ENCODE data around the gene KRTAP4-6.
"Not testable (repeated sequence)": the region's sequence is repeated elsewhere in the genome, so short reads cannot be mapped to it uniquely, and the experiment has no call there.

The KRTAP4-6 gene

DNA sequence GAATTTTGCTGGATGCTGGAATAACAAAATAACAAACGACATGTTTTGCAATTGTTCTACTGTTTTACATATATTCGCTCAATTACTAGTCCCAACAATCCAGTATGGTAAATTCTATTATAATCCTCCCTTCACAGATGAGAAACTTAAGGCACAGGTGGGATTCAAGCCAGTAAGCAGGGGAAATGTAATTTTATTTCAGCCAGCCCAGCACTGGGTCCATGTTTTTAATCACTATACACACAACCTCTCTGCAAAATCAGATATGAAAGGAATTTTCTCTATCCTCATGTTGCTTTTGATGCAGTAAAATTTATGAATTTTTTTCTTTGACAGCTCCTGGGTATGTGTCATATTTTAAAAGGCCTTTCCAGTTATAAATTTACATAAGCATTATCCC lies 4.9 kb upstream of the KRTAP4-6 start:
- DNase-seq, result no peak

DNA sequence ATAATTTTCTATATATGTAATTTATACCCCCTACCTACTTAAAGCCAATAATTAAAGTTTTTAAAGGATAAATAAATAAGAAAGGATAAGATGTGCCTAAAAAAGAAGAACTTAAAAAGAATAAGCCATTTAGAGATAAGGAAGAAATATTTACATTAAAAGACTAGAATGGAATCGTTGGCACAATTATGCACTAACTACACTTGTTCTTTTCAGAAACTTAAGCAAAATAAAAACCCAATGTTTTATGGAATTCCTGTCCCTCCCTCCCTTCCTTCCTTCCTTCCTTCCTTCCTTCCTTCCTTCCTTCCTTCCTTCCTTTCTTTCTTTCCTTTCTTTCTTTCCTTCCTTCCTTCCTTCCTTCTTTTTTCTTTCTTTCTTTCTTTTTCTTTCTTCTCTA lies 4.5 kb upstream of the KRTAP4-6 start:
- no peak for DNase-seq

DNA sequence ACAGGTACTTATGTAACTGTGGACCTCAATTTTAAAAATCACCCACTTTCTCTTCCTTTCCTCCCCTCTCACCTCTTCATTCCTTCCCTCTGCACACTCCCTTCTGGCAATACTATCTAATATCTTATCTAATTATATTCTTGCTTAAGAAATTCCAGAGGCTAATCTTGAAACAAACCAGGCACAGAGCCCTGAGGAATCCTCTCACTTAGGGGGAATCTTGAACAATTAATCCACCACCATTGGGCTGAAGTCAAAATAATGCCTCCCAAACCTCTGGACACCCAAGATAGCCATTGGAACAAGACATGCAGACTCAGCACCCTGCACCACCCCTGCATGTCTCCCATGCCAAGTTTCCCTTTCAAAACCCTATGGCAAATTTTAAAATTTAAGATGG lies 1.0 kb upstream of the KRTAP4-6 start:
- no peak for DNase-seq

DNA sequence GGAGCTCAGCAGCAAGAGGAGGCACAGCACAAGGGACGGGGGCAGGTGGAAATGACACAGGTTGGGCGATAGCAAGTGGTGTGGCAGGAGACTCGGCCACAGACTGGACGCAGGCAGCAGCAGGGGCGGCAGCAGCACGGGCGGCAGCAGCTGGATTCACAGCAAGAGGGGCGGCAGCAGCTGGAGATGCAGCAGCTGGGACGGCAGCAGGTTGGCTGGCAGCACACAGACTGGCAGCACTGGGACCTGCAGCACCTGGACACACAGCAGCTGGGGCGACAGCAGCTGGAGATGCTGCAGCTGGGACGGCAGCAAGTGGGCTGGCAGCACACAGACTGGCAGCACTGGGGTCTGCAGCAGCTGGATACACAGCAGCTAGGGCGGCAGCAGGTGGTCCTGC lies 479 bp downstream of the KRTAP4-6 start:
- not testable (repeated sequence) for DNase-seq

DNA sequence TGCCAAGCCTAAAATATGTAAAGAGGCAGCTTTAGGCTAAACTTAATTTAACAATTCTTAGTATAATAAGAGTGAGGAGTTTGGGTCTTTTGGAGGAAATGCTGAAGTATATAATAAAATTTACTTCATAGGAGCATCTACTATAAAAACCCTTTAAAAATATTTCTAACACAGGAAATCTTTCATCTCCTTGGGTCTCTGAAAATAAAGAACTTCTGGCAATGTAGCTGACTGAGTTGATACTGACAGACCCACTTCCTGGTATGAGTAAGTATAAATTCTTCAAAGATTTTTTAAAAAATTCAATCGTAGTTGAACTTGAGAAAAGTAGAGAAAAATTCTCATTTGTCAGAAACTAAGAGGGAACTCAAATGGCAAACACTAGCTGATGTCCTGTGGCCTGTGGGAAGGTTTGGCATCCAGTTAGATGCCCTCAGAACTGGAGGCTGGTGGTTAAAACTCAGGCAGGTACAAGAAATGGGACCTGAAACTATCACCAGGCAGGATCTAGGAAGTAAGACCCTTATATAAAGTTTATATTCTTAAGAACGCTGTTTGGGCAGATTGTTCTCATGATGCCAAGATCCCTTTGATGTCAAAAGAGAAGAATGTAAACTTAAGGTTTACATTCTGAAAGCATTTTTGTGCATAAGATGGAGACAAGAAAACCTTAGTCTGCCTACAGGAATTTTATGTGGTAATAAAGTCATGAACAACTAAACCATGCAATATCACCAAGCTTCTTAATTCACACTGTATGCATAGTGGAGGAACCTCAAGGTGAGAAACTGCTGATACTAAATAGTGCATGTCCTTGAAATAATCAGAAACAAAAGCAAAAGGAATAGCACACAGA lies 6.2 kb downstream of the KRTAP4-6 start:
- no peak for DNase-seq

DNA sequence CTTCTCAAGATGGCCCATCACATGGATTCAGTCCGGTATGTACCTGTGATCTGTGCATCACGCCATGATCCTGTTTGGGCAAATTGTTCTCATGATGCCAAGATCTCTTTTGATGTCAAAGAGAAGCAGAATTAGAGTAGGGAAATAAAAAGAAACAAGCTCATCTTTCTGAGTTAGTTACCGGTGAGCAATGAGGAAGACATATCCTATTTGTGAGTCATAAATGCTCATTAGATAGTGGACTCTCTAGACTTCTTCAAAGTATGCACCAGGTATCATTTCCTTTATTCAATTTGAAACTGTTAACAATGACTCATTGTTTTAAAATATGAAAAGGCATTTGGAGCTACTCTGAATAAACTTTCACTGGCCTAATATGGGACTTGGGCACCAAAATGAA lies 8.4 kb downstream of the KRTAP4-6 start:
- DNase-seq, result no peak

DNA sequence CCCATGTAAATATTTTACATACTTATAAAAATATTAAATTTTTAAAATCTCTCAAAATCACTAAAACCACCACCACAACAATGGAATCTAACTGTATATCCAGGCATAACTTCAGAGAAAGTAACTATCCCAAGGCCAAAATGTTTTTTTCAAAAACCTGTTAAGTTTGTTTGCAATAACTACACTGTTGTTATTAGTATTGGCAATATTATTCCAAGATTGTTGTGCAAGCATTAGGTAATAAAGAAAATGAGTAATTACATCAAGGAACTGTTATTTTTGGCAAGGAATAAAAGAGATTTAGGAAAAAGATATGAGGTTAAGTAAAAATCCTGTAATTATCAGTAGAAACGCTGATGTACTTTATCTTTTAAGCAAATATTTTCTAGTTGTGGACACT lies 13.0 kb downstream of the KRTAP4-6 start:
- DNase-seq, result no peak

DNA sequence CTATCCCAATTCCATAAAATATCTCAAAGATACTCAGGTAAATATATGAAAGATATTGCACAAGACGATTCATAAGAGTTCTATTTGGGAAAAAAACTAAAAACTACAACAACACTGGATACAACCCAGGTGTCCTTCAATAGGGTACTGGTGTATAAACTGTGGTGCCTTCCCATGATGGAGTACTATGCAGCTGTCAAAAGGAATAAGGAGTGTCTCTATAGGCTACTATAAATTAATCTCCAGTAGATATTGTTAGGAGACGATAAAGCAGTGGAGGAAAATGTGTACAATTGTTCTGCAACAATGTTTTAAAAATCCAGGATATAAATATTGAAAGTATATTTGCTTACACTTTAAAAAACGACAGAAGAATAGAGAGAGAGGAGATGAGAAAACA lies 13.9 kb downstream of the KRTAP4-6 start:
- DNase-seq, result no peak

DNA sequence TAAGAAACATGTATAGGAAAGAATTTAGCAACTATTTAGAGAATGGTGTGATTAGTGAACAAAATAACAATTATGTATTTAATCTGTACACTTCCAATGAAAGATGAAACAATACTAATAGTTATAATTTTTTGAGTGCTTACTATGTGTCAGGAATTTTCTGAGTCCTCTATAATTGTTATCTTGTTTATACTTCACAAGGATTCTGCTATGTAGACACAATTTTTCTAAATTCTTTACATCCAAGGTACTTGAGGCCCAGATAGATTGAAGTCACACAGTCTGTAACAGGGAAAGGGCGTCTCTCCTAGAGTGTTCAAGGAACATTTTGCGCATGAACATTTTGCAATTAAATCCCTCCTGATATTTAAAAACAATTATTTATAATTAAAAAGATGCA lies 15.3 kb downstream of the KRTAP4-6 start:
- DNase-seq, result no peak

DNA sequence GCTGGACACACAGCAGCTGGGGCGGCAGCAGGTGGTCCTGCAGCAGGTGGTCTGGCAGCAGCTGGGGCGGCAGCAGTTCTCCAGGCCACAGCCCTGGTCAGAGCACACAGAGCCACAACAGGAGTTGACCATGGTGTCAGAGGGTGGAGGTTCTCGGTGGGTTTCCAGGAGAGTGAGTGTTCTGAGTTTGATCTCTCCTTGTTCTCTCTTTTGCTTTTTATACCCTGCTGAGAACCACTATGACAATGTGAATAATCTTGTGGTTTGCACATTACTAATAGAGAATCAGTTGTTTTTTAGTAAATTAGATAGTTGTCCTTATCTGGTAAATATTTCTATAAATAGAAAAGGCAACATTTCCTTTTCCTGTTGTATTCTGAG lies 16.4 kb downstream of the KRTAP4-6 start, which contains the start of gene KRTAP4-12:
Gene KRTAP4-12 (minus strand): TSS at position 192 of the 381 bp plus-strand sequence. CDS start 60 bp downstream, at position 132.
- DNase-seq, result not testable (repeated sequence)

DNA sequence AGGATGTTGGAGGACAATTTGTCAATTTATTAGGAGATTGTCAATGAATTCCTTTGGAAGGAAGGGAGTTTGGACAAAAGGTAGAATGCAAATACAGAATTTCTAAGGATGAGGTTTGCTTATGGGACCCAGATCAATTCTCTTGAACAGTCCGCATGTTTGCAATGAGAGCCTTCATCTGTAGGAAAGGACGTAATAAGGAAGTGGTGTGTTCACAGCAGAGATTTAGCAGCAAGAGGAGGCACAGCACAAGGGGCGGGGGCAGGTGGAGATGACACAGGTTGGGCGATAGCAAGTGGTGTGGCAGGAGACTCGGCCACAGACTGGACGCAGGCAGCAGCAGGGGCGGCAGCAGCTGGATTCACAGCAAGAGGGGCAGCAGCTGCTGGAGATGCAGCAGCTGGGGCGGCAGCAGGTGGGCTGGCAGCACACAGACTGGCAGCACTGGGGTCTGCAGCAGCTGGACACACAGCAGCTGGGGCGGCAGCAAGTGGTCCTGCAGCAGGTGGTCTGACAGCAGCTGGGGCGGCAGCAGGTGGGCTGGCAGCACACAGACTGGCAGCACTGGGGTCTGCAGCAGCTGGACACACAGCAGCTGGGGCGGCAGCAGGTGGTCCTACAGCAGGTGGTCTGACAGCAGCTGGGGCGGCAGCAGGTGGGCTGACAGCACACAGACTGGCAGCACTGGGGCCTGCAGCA lies 16.9 kb downstream of the KRTAP4-6 start:
- DNase-seq, result not testable (repeated sequence)

DNA sequence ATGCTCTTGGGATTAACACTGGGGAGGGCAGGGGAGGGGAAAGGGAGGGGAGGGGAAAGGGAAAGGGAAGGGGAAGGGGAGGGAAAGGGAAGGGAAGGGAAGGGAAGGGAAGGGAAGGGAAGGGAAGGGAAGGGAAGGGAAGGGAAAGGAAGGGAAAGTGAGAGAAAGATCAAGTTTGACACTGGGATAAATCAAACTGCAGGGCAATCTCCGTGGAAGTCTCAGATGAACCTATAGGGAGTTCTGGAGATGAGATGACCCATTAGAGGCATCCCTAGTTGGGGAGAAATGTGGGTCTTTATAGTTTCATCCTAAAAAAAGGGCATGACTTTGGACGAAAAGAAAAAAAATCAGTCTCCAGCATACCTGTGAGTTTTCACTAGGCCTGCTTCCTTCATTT lies 18.6 kb downstream of the KRTAP4-6 start:
- DNase-seq, result no peak

DNA sequence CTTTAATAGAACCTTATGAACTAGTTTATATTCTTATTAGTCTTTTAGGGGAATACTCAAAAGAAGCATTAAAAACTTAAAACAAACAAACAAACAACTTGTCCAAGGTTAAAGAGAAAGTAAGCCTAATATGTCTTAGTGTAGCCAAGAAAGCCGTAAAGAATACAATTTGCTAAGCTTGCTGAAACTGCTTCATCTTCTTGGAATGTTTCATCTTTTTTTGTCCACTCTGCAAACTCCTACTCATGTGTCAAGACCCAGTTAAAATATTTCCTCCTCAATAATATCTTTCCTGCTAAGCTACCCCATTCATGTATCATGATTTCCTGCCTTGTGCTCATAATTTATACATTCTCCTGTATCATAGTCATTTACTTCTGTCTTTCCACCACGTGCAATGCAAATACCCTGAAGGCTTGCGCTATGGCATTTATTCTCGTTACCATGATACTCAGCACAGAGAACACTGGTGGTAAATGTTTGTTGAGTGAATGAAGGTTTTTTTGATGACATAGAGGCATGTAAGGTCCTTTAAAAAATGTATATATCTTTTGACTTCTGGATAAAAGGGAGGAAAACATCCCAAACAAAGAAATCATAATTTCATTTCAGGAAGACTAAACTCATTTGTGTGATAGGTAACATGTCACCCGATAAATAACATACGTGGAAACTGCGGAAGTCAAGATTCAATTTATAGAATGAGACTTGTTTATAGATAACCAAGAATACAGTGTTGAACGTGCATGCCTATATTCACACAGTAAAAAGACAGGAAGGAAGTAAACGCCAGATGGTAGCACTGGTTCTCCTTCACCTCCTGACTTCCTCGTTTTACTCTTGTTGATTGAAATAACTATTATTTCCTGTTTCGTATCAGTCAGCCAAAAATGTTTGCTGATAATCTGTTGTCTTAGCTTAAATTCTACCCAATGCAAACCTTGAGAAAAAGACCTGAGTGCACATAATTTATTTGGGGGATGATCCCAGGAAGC lies 20.4 kb downstream of the KRTAP4-6 start:
- DNase-seq, result peak; percentile 16

DNA sequence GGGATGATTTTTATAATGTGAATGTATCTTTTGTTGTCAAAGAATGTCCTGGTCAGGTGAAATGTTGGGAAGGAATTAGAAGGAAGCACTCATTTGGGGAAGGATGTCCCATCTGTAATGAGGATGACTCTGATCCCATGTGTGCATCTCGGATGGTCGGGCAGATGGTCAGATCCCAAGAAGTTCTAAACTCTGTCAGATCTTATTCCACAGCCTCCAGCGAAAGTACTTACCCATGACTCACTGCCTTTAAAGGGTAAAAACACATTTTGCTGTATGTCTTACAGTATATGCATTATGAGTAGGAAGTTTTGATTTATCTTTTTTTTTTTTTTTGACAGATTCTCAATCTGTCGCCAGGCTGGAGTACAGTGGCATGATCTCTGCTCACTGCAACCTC lies 21.6 kb downstream of the KRTAP4-6 start:
- DNase-seq, result no peak

DNA sequence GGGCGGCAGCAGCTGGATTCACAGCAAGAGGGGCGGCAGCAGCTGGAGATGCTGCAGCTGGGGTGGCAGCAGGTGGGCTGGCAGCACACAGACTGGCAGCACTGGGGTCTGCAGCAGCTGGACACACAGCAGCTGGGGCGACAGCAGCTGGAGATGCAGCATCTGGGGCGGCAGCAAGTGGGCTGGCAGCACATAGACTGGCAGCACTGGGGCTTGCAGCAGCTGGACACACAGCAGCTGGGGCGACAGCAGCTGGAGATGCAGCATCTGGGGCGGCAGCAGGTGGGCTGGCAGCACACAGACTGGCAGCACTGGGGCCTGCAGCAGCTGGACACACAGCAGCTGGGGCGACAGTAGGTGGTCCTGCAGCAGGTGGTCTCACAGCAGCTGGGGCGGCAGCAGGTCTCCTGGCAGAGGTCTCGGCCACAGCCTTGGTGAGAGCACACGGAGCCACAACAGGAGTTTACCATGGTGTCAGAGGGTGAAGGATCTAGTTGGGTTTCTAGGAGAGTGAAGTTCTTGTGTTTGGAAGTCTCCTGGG lies 22.4 kb downstream of the KRTAP4-6 start, which contains the start of gene KRTAP4-11:
Gene KRTAP4-11 (minus strand): TSS at position 528 of the 541 bp plus-strand sequence. CDS start 58 bp downstream, at position 470.
- DNase-seq, result not testable (repeated sequence)

DNA sequence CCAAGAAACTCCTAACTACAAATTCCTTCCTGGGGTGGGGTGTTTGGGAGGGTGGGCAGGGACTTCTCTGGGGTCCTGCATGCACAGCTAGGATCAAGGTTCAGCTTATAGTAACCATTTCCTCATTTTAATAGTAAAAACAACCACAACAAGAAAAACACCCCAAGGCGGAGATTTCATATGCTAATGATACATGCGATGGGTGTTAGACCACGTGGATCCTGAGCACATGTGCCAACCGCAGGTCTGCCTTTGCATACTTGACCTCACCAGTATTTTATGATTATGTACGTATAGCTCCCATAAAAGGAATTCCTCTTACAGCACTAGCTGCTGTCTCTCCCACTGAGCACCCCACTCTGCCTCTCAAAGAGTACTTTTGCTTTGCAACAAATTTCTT lies 24.0 kb downstream of the KRTAP4-6 start:
- no peak for DNase-seq

DNA sequence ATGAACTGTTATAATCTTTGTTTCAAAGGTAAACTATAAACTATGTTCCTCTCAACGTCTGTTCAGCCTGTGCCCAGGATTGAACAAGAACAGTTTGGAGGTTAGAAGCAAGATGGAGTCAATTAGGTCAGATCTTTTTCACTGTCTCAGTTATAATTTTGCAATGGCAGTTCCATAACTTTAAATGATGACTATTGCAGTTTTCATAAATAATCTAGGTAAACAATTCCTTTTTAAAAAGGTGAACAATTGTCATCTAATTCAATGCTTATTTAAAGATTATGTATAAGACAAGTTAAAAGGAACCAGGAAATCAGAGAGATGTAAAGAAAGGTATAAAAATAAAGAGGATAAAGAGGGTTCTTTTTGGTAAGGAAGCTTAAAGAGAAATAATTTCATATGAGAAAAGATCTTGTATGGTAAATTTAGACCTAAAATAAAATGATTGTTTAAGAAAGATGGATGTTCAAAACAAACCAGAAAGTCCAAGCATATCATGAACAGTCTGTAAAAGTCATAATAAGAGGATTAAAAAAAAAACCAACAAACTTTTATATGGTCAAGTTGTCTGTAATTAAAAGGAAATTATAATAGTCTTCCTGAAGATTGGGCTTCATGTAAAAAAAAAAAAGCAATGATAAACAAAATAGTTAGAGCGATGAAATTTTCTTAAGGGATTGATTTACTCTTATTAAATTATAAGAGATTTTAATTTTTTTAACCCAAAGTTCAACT lies 29.0 kb downstream of the KRTAP4-6 start:
- no peak for DNase-seq

DNA sequence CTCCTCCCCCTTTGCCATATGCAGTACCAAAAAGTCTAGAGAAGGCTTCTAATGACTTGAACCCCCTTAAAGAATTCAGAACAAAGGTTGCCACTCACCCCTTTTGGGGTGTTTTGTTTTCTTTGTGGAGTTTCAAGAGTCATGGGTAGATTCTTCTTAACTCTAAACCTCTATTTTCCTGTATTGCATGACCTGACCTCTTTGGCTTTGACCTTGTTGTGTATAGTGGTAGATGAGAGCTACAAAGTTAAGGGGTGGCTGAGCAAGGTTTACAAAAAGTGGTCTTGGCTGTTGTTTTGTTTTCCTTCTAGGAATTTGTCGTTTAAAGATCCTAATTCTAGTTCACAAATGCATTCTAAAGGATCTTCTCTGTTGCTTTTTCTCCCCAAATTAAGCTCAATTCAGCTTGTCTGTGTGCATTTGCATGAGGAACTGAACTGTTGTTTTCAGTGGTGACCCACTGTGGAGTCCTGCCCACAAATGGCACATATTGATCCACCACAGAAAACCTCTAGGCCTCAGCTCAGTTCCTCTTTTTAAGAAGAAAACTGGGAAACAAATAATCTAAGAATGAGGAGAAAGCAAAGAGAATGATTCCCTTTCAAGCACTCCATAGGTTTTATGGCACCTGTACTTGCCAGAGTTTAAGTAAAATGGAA lies 31.5 kb downstream of the KRTAP4-6 start:
- DNase-seq, result not testable (repeated sequence)

DNA sequence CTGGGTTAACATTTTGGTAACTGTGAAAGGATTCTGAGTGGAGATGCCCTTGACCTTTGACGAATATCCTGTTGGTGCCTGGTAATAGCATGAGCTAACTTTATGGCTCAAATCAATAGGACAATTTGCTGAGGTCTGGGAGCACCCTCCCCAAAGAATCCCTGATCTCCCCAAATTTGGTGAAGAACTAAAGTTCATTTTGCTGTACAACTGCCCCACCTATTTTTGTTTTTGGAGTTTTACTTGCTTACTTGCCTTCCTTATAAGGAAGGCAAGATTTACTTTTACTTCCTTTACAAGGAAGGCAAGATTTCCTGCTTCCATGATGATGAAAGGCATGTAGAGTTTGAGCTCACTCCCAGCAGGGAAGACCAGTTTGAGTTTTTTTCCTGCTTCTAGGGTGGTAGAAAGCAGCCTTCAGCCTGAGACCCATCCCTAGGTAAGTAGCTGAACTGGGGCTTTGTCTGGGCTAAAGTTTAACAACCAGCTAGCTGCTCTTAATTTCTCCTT lies 32.3 kb downstream of the KRTAP4-6 start:
- DNase-seq, result no peak

DNA sequence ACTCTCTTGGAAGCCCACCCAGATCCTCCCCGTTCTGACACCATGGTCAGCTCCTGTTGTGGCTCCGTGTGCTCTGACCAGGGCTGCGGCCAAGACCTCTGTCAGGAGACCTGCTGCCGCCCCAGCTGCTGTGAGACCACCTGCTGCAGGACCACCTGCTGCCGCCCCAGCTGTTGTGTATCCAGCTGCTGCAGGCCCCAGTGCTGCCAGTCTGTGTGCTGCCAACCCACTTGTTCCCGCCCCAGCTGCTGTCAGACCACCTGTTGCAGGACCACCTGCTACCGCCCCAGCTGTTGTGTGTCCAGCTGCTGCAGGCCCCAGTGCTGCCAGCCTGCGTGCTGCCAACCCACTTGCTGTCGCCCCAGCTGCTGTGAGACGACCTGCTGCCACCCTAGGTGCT lies 35.0 kb downstream of the KRTAP4-6 start, which contains the start of gene KRTAP4-9:
Gene KRTAP4-9 (plus strand): TSS at position 43 of the 400 bp plus-strand sequence. CDS start 0 bp downstream, at position 43.
- DNase-seq, result not testable (repeated sequence)
